GM12874 (cell line): ENCODE results near the gene VTCN1.

Experiments used
- TF ChIP-seq, protein P1 (sequence below): IDR thresholded peaks from 2 replicates; pipeline ENCODE4 v1.5.1; 2011; ENCODE audit warnings: low read depth, mild to moderate bottlenecking, control low read depth, low read length, moderate library complexity; ENCODE audit not compliant: insufficient read depth

Gene VTCN1

DNA sequence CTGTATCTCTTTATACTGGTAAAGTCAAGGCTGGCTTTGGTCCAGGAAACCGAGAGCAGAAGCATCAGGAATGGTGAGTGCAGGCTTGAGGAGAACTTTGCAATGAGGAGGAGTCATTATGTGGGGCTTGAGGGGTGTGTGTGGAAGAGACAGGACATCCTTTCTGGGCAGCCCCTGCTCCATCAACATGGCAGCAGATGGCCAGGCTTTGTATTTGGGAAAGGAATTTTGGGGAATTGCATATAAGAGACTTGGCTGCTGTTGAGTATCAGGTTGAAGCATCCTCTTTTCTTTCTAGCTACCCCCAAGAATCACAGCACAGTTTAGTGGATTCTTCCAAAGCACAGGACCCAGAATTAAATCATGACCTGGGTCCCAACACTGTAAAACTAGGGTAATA lies 33.4 kb downstream of the VTCN1 start:
- TF ChIP-seq, protein P1, sequence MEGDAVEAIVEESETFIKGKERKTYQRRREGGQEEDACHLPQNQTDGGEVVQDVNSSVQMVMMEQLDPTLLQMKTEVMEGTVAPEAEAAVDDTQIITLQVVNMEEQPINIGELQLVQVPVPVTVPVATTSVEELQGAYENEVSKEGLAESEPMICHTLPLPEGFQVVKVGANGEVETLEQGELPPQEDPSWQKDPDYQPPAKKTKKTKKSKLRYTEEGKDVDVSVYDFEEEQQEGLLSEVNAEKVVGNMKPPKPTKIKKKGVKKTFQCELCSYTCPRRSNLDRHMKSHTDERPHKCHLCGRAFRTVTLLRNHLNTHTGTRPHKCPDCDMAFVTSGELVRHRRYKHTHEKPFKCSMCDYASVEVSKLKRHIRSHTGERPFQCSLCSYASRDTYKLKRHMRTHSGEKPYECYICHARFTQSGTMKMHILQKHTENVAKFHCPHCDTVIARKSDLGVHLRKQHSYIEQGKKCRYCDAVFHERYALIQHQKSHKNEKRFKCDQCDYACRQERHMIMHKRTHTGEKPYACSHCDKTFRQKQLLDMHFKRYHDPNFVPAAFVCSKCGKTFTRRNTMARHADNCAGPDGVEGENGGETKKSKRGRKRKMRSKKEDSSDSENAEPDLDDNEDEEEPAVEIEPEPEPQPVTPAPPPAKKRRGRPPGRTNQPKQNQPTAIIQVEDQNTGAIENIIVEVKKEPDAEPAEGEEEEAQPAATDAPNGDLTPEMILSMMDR, result no peak

DNA sequence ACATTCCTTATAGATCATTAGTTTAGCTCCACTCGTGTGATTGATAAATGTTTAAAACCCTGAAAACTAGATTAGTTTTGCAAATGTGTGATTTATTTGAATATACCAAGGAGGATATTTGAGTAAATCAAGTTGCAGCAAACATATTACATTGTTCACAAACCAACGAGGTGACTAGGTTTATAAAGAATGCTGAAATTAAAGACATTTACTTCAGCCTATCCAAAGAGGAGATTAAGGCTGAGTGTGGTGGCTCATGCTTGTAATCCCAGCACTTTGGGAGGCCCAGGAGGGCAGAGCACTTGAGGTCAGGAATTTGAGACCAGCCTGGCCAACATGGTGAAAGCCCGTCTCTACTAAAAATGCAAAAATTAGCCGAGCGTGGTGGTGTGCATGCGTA lies 34.1 kb downstream of the VTCN1 start:
- TF ChIP-seq, protein P1, result no peak

DNA sequence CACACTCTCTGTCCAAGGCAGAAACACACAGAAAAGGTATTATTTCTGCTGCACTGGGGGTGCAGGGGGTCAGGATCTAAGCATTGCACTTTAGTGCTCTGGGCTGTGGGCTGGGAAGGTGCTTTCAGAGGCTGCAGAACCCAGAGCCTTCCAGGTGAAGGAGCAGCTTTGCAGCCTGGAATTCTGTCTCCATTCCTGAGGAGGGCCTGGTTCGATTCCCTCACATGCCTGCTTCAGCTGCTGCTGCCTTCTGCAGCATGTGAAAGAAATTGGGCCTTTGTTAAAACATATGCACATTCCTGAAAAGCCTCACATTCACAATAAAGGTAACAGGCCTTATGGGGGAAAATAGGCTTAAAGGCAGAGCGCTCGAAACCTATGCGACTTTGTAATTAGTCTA lies 35.9 kb downstream of the VTCN1 start:
- TF ChIP-seq, protein P1, result no peak

DNA sequence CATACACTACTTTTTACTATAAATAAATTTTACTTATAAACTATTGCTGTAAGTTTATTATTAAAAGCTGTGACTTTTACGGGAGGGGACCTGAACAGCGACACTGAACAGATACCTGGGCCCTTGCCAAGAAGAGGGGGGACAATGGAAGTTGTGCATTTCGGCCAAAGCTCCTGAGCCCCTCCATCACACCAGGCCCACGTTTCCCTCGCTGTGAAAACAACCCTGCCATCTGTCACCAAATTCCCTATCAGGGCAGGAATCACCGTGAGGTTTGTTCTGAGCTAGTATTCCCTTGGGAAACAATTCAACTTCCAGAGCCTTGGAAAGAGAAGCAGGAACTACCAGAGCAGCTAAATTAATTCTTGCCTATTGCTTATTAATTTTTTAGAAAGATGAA lies 37.0 kb downstream of the VTCN1 start:
- TF ChIP-seq, protein P1, result no peak

DNA sequence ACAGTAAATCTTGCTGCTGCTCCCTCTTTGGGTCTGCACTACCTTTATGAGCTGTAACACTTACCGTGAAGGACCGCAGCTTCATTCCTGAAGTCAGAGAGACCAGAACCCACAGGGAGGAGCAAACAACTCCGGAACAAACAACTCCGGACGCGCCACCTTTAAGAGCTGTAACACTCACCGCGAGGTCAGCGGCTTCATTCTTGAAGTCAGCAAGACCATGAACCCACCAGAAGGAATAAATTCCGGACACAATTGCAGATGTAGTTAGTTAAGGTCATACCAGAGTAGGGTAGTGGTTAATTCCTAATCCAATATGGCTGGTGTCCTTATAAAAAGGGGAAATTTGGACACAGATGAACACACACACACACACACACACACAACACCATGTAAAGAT lies 37.7 kb downstream of the VTCN1 start:
- TF ChIP-seq, protein P1, result no peak

DNA sequence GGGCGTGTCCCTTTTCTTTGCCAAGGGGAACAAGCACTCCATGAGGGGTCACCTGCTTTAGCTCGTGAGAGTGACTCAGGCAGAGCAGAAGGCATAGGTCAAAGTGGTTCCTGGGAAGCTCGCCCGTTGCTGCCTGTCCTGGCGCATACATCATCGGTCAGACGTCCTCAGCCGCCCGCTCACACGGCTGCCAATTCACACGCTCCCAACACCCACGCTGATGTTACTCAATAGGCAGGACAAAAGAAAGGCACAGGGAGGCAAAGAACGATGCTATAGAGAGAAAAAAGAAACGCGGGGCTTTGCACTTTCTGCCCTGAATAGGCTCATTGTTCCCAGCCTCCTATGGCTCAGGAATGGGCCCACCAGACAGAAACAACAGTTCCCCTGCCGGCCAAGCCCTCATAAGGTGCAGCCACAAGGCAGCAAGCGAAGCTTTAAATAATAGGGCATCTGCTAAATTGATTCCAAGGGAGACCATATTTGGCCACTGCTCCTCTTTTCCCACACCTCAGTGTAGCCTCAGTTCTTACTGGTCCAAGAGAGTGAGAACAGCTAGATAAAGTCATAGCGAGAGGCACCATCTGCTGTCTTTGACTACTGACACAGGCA lies 38.7 kb downstream of the VTCN1 start:
- TF ChIP-seq, protein P1, result no peak

DNA sequence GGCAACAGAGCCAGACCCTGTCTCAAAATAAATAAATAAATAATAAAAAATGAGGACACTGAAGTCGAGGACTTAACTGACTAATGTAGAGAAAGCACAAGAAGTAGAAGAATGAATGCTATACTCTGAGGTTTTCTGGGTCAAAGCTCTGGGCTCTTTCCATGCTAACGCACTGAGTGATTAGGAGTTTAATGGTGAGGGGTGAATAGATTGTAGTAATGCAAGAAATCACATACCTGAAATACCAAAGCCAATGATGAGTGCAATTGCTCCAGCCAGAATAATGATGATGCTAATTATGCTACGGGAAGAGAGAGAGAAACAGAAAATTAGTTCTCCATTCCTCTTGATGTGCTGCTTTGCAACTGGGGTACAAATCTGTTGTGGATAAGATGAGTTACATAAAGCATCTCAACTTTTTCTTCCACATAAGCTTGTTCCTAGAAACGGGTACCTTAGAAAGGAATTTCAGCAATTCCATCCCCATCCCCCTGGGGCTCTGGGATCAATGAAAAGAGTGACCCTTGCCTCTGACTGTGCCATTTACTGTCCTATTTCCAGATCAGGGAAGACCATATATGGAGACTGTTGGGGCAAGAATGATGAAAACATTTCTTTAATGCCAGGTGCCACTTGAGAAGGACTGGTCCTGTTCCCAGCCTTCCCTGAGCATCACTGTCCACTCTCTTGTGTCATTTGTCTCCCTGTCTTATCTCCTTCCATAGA lies 40.7 kb downstream of the VTCN1 start:
- TF ChIP-seq, protein P1, result no peak
